KMS-11 (cell line): ENCODE data around the gene DYNLT2B.
"Not testable (repeated sequence)": the region's sequence is repeated elsewhere in the genome, so short reads cannot be mapped to it uniquely, and the experiment has no call there.

Source experiments
- H2AFZ ChIP-seq: fragments of 200-600 bp; sonication (generic); 2 replicates; pipeline ENCODE4 v1.6.1; 2016; ENCODE audit warnings: antibody characterized with exemption, mixed run types, low read depth
- H3K27ac ChIP-seq: fragments of 200-600 bp; sonication (generic); 2 replicates; pipeline ENCODE4 v1.6.1; 2016; ENCODE audit warnings: mild to moderate bottlenecking, mixed run types
- H3K27me3 ChIP-seq: fragments of 200-600 bp; sonication (generic); 2 replicates; pipeline ENCODE4 v1.6.1; 2017; ENCODE audit warnings: mild to moderate bottlenecking, low read depth, mixed run types, moderate library complexity; ENCODE audit not compliant: insufficient read depth
- H3K36me3 ChIP-seq: fragments of 200-600 bp; sonication (generic); 2 replicates; pipeline ENCODE4 v1.6.1; 2017; ENCODE audit warnings: mild to moderate bottlenecking, mixed run types; ENCODE audit not compliant: insufficient read depth
- H3K4me1 ChIP-seq: fragments of 200-600 bp; sonication (generic); 2 replicates; pipeline ENCODE4 v1.6.1; 2016; ENCODE audit warnings: mild to moderate bottlenecking, low read depth, mixed run types; ENCODE audit not compliant: poor library complexity, severe bottlenecking
- H3K4me2 ChIP-seq: fragments of 200-600 bp; sonication (generic); 2 replicates; pipeline ENCODE4 v1.7.0; 2016; ENCODE audit warnings: mild to moderate bottlenecking, mixed run types
- H3K4me3 ChIP-seq: fragments of 200-600 bp; sonication (generic); IDR thresholded peaks from 2 replicates; pipeline ENCODE4 v1.6.1; 2017; ENCODE audit warnings: low read depth, low read length, mixed read lengths; ENCODE audit not compliant: insufficient read depth
- H3K79me2 ChIP-seq: fragments of 200-600 bp; sonication (generic); 2 replicates; pipeline ENCODE4 v1.6.1; 2016; ENCODE audit warnings: low read depth, mixed run types; ENCODE audit not compliant: insufficient read depth
- H3K9ac ChIP-seq: fragments of 200-600 bp; sonication (generic); 2 replicates; pipeline ENCODE4 v1.6.1; 2016; ENCODE audit warnings: mild to moderate bottlenecking, mixed run types
- H4K20me1 ChIP-seq: fragments of 200-600 bp; sonication (generic); 2 replicates; pipeline ENCODE4 v1.6.1; 2016; ENCODE audit warnings: mild to moderate bottlenecking, mixed run types; ENCODE audit not compliant: insufficient read depth
- TF ChIP-seq, protein P1 (sequence below): fragments of 200-600 bp; sonication (generic); conservative IDR thresholded peaks from 2 replicates; pipeline ENCODE4 v1.6.1; 2017; ENCODE audit warnings: low read depth, mild to moderate bottlenecking, antibody characterized with exemption, low read length, moderate library complexity, mixed read lengths

DYNLT2B gene

GRCh38 chr3:196315821-196316220 lies 2.2 kb downstream of the DYNLT2B start:
- no peaks in the 10 kb centered on the region for H3K36me3 ChIP-seq
- H3K79me2 ChIP-seq, result no peaks in the 10 kb centered on the region
- no peak overlapping the region for H3K9ac ChIP-seq
- H2AFZ ChIP-seq, result no peak overlapping the region
- H3K27ac ChIP-seq, result no peak overlapping the region
- TF ChIP-seq, protein P1, sequence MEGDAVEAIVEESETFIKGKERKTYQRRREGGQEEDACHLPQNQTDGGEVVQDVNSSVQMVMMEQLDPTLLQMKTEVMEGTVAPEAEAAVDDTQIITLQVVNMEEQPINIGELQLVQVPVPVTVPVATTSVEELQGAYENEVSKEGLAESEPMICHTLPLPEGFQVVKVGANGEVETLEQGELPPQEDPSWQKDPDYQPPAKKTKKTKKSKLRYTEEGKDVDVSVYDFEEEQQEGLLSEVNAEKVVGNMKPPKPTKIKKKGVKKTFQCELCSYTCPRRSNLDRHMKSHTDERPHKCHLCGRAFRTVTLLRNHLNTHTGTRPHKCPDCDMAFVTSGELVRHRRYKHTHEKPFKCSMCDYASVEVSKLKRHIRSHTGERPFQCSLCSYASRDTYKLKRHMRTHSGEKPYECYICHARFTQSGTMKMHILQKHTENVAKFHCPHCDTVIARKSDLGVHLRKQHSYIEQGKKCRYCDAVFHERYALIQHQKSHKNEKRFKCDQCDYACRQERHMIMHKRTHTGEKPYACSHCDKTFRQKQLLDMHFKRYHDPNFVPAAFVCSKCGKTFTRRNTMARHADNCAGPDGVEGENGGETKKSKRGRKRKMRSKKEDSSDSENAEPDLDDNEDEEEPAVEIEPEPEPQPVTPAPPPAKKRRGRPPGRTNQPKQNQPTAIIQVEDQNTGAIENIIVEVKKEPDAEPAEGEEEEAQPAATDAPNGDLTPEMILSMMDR, result no peak
- H3K4me1 ChIP-seq, result no peaks in the 10 kb centered on the region
- no peaks in the 10 kb centered on the region for H3K27me3 ChIP-seq
- no peak overlapping the region for H3K4me2 ChIP-seq
- H3K4me3 ChIP-seq, result no peak overlapping the region
- H4K20me1 ChIP-seq, result no peaks in the 10 kb centered on the region

- Histone ChIP-seq H3K27ac (no peak overlapping the region), H4K20me1 (no peaks in the 10 kb centered on the region), H3K36me3 (no peaks in the 10 kb centered on the region), H3K4me3 (no peak overlapping the region), H3K27me3 (no peaks in the 10 kb centered on the region), H2AFZ (no peak overlapping the region), H3K9ac (no peak overlapping the region), H3K79me2 (no peaks in the 10 kb centered on the region), H3K4me2 (no peak overlapping the region), H3K4me1 (no peaks in the 10 kb centered on the region)
- TF ChIP-seq, protein P1, result no peak
These were observed 3.4 kb downstream of the DYNLT2B start for GRCh38 chr3:196314597-196314996.

GRCh38 chr3:196314086-196314485 lies 4.0 kb downstream of the DYNLT2B start:
- H3K4me1 ChIP-seq, H3K36me3 ChIP-seq, H3K79me2 ChIP-seq, H3K27me3 ChIP-seq, H2AFZ ChIP-seq, H4K20me1 ChIP-seq, H3K9ac ChIP-seq, H3K27ac ChIP-seq, H3K4me3 ChIP-seq, H3K4me2 ChIP-seq: not testable (repeated sequence)

DNA sequence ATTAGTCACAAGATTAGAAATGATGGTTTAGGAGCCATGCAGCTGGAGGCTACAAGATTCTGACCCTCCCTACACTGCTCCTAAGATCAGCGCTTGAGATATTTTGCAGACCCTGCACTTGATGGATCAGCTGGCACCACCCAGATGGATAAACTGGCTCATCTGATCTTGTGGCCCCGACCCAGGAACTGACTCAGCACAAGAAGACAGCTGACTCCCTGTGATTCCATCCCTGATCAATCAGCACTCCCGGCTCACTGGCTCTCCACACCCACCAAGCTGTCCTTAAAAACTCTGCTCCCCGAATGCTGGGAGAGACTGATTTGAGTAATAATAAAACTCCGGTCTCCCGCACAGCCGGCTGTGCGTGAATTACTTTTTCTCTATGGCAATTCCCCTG lies 15.1 kb downstream of the DYNLT2B start:
- not testable (repeated sequence) for H2AFZ ChIP-seq, H3K27ac ChIP-seq, H3K9ac ChIP-seq, H3K4me1 ChIP-seq, H4K20me1 ChIP-seq, H3K4me3 ChIP-seq, H3K36me3 ChIP-seq, H3K79me2 ChIP-seq, H3K27me3 ChIP-seq, H3K4me2 ChIP-seq

- H3K4me1 ChIP-seq, H4K20me1 ChIP-seq, H3K79me2 ChIP-seq, H3K9ac ChIP-seq, H3K27me3 ChIP-seq, H3K4me2 ChIP-seq, H3K4me3 ChIP-seq, H3K36me3 ChIP-seq, H2AFZ ChIP-seq, H3K27ac ChIP-seq: not testable (repeated sequence)
These were observed 15.5 kb downstream of the DYNLT2B start for GRCh38 chr3:196302551-196302950.

DNA sequence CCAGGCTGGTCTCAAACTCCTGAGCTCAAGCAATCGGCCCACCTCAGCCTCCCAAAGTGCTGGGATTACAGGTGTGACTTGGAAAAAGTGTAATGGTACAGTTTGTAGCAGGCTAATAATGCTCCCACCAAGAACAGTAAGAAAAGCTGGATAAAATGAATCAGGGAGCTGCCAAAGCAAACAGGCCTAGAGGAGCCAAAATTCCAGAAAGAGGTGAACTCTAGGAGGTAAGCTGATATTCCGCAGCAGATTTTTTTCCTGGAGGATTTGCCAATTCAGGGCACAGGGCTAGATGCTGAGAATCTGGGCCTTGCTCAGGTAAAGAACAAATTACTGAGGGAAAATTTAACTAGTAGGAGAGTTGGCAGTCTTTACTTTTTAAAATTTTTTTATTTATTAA lies 19.5 kb downstream of the DYNLT2B start:
- H2AFZ ChIP-seq, result no peak overlapping the region
- TF ChIP-seq, protein P1, result no peak
- no peaks in the 10 kb centered on the region for H3K4me1 ChIP-seq
- H3K79me2 ChIP-seq, result no peaks in the 10 kb centered on the region
- H3K4me2 ChIP-seq, result no peak overlapping the region
- no peak overlapping the region for H3K9ac ChIP-seq
- no peak overlapping the region for H3K4me3 ChIP-seq
- no peak overlapping the region for H3K27ac ChIP-seq
- H3K27me3 ChIP-seq, result no peaks in the 10 kb centered on the region
- H3K36me3 ChIP-seq, result no peaks in the 10 kb centered on the region
- H4K20me1 ChIP-seq, result no peaks in the 10 kb centered on the region
